ENCODE results near the gene CERK. TPM values are rescaled to one million over a fixed set of nuclear protein-coding genes. Genes with fewer than 3 reads are reported as not detected.

Gene CERK
- total and polyA plus RNA-seq, 8 donors = 12.7 to 32.7 (median 29.5) TPM

GRCh38 chr22:46674906-46675305, 63.1 kb downstream of the CERK start:
- Histone ChIP-seq H3K4me1 (no peaks in the 10 kb centered on the region), H3K4me3 (no peak overlapping the region), H3K27ac (no peak overlapping the region), H3K27me3 (no peaks in the 10 kb centered on the region), H3K36me3 (peaks cover 0 to 13% (median 13%) of the 10 kb centered on the region in 3 donors), H3K9me3 (no peaks in the 10 kb centered on the region)
- ATAC-seq (no peak), DNase-seq (no peak), FAIRE-seq (no peak)
- TF ChIP-seq CTCF (IDR thresholded peaks at IDR 0.05) = no peak
- 87 to 90% methylated on average over 11 of the region's 11 CpGs for WGBS, 2 donors
- intact Hi-C loops (cut with DNase I) = no loop called here

GRCh38 chr22:46674367-46674781, 63.7 kb downstream of the CERK start:
- no peaks in the 10 kb centered on the region for H3K9me3 ChIP-seq
- H3K36me3 ChIP-seq = peaks cover 0 to 13% (median 13%) of the 10 kb centered on the region in 3 donors
- no peaks in the 10 kb centered on the region for H3K27me3 ChIP-seq
- no peak overlapping the region for H3K4me3 ChIP-seq
- intact Hi-C loops (cut with DNase I) = no loop called here
- no peaks in the 10 kb centered on the region for H3K4me1 ChIP-seq
- ATAC-seq (peak in 2 of 4 donors; percentile 13 to 14), DNase-seq (no peak), FAIRE-seq (no peak)
- no peak for TF ChIP-seq CTCF (IDR thresholded peaks at IDR 0.05)
- H3K27ac ChIP-seq = no peak overlapping the region
- WGBS, 2 donors = 89 to 91% methylated on average over 19 of the region's 19 CpGs

GRCh38 chr22:46673662-46674236, 64.3 kb downstream of the CERK start:
- no peak for TF ChIP-seq CTCF (IDR thresholded peaks at IDR 0.05)
- intact Hi-C loops (cut with DNase I) = no loop called here
- H3K36me3 ChIP-seq = peaks cover 0 to 13% (median 13%) of the 10 kb centered on the region in 3 donors

GRCh38 chr22:46673205-46673604, 64.8 kb downstream of the CERK start:
- WGBS, 2 donors = 79 to 93% methylated on average over 10 of the region's 10 CpGs
- TF ChIP-seq CTCF (IDR thresholded peaks at IDR 0.05) = no peak
- DNase-seq = no peak
- Histone ChIP-seq H3K9me3 (no peaks in the 10 kb centered on the region), H3K27me3 (no peaks in the 10 kb centered on the region), H3K4me3 (no peak overlapping the region), H3K4me1 (no peaks in the 10 kb centered on the region), H3K27ac (no peak overlapping the region), H3K36me3 (peaks cover 0 to 16% (median 13%) of the 10 kb centered on the region in 3 donors)
- FAIRE-seq = no peak
- intact Hi-C loops (cut with DNase I) = no loop called here
- no peak for ATAC-seq

More at GRCh38 chr22:46673662-46674236, 64.3 kb downstream of the CERK start:
- Histone ChIP-seq H3K4me3 (no peak overlapping the region), H3K4me1 (no peaks in the 10 kb centered on the region), H3K27me3 (no peaks in the 10 kb centered on the region), H3K27ac (no peak overlapping the region), H3K9me3 (no peaks in the 10 kb centered on the region)
- no peak for FAIRE-seq
- WGBS, 2 donors = 92 to 96% methylated on average over 31 to 32 of the region's 32 CpGs
- peak in 1 of 4 donors; percentile 6 for ATAC-seq
- no peak for DNase-seq

GRCh38 chr22:46672731-46673130, 65.3 kb downstream of the CERK start:
- FAIRE-seq = no peak
- ATAC-seq = no peak
- 93 to 94% methylated on average over 18 of the region's 18 CpGs for WGBS, 2 donors
- Histone ChIP-seq H3K27me3 (no peaks in the 10 kb centered on the region), H3K36me3 (peaks cover 0 to 16% (median 10%) of the 10 kb centered on the region in 3 donors), H3K4me1 (no peaks in the 10 kb centered on the region), H3K9me3 (no peaks in the 10 kb centered on the region), H3K4me3 (no peak overlapping the region), H3K27ac (no peak overlapping the region)
- no peak for TF ChIP-seq CTCF (IDR thresholded peaks at IDR 0.05)
- DNase-seq = no peak
- intact Hi-C loops (cut with DNase I) = no loop called here
